ENCODE results near the gene ADK.
"Not testable (repeated sequence)": the region's sequence is repeated elsewhere in the genome, so short reads cannot be mapped to it uniquely, and the experiment has no call there.

The ADK gene

GRCh38 chr10:74150990-74151878, at the start of gene ADK:
Gene ADK (plus strand): TSS chr10:74151221. CDS start chr10:74151279, 58 bp downstream.
- peak; percentile 99 for DNase-seq (ENCODE audit: low read depth)

- DNase-seq (ENCODE audit: low read depth), result no peak
Measured at GRCh38 chr10:74103560-74104258, 47.3 kb upstream of the ADK start.

- no peak for DNase-seq (ENCODE audit: low read depth)
Measured at GRCh38 chr10:74104480-74104879, 46.5 kb upstream of the ADK start.

- DNase-seq (ENCODE audit: low read depth), result no peak
Measured at GRCh38 chr10:74104996-74105395, 46.0 kb upstream of the ADK start.

- DNase-seq (ENCODE audit: low read depth), result no peak
Measured at GRCh38 chr10:74107391-74107790, 43.6 kb upstream of the ADK start.

GRCh38 chr10:74109452-74109851, 41.6 kb upstream of the ADK start:
- DNase-seq (ENCODE audit: low read depth), result no peak

GRCh38 chr10:74110120-74110519, 40.9 kb upstream of the ADK start:
- no peak for DNase-seq (ENCODE audit: low read depth)

- no peak for DNase-seq (ENCODE audit: low read depth)
Measured at GRCh38 chr10:74111799-74112198, 39.2 kb upstream of the ADK start.

- DNase-seq (ENCODE audit: low read depth), result no peak
Measured at GRCh38 chr10:74113546-74113945, 37.5 kb upstream of the ADK start.

- DNase-seq (ENCODE audit: low read depth), result no peak
Measured at GRCh38 chr10:74114041-74114448, 37.0 kb upstream of the ADK start.

- no peak for DNase-seq (ENCODE audit: low read depth)
Measured at GRCh38 chr10:74117738-74118137, 33.3 kb upstream of the ADK start.

- no peak for DNase-seq (ENCODE audit: low read depth)
Measured at GRCh38 chr10:74118804-74119203, 32.2 kb upstream of the ADK start.

- DNase-seq (ENCODE audit: low read depth), result no peak
Measured at GRCh38 chr10:74120911-74121310, 30.1 kb upstream of the ADK start.

GRCh38 chr10:74121368-74121767, 29.7 kb upstream of the ADK start:
- DNase-seq (ENCODE audit: low read depth), result no peak

GRCh38 chr10:74122060-74122459, 29.0 kb upstream of the ADK start:
- no peak for DNase-seq (ENCODE audit: low read depth)

- DNase-seq (ENCODE audit: low read depth), result no peak
Measured at GRCh38 chr10:74123081-74123480, 27.9 kb upstream of the ADK start.

- no peak for DNase-seq (ENCODE audit: low read depth)
Measured at GRCh38 chr10:74133923-74134820, 16.8 kb upstream of the ADK start.

GRCh38 chr10:74135452-74135851, 15.6 kb upstream of the ADK start:
- DNase-seq (ENCODE audit: low read depth), result no peak

- DNase-seq (ENCODE audit: low read depth), result no peak
Measured at GRCh38 chr10:74137992-74138391, 13.0 kb upstream of the ADK start.

- not testable (repeated sequence) for DNase-seq (ENCODE audit: low read depth)
Measured at GRCh38 chr10:74138596-74138995, 12.4 kb upstream of the ADK start.

- no peak for DNase-seq (ENCODE audit: low read depth)
Measured at GRCh38 chr10:74139981-74140380, 11.0 kb upstream of the ADK start.

GRCh38 chr10:74140553-74140952, 10.5 kb upstream of the ADK start:
- DNase-seq (ENCODE audit: low read depth), result no peak
